GM21619 (cell line): ENCODE data around the gene PLEKHN1.
A peak's percentile ranks its signal among the peaks of the same experiment; 100 is the strongest.

Experiments
- ATAC-seq: cut with Tn5 transposase; IDR thresholded peaks from one replicate; pipeline ENCODE4 v1.9.1; 2021; ENCODE audit not compliant: unreplicated experiment

The PLEKHN1 gene

GRCh38 chr1:959731-960362 is 6.4 kb upstream of the PLEKHN1 start:
- no peak for ATAC-seq

- ATAC-seq = no peak
These were observed 5.7 kb upstream of the PLEKHN1 start, which contains the start of gene KLHL17 for GRCh38 chr1:960363-961131. KLHL17 (plus strand) TSS chr1:960584; CDS start chr1:960694, 110 bp downstream.

- no peak for ATAC-seq
These were observed 5.1 kb upstream of the PLEKHN1 start for GRCh38 chr1:961132-961669.

GRCh38 chr1:962381-963300 is 3.6 kb upstream of the PLEKHN1 start:
- ATAC-seq = no peak

GRCh38 chr1:963301-963651 is 3.0 kb upstream of the PLEKHN1 start:
- ATAC-seq = no peak

- no peak for ATAC-seq
These were observed 2.3 kb upstream of the PLEKHN1 start for GRCh38 chr1:963746-964525.

- ATAC-seq = no peak
These were observed 1.4 kb upstream of the PLEKHN1 start for GRCh38 chr1:964691-965525.

- no peak for ATAC-seq
These were observed 652 bp upstream of the PLEKHN1 start for GRCh38 chr1:965526-966134.

- peak; percentile 74 for ATAC-seq
These were observed 520 bp downstream of the PLEKHN1 start for GRCh38 chr1:966704-967300.

- ATAC-seq = no peak
These were observed 1.4 kb downstream of the PLEKHN1 start for GRCh38 chr1:967466-968343.

GRCh38 chr1:969260-969855 is 3.1 kb downstream of the PLEKHN1 start:
- ATAC-seq = no peak

- no peak for ATAC-seq
These were observed 4.1 kb downstream of the PLEKHN1 start for GRCh38 chr1:970242-970972.

- ATAC-seq = no peak
These were observed 4.9 kb downstream of the PLEKHN1 start for GRCh38 chr1:970973-971730.

- no peak for ATAC-seq
These were observed 5.6 kb downstream of the PLEKHN1 start for GRCh38 chr1:971751-972506.

GRCh38 chr1:972726-973458 is 6.6 kb downstream of the PLEKHN1 start:
- no peak for ATAC-seq
